ENCODE measurements around the gene SCAMP1. TPM values are rescaled to one million over a fixed set of nuclear protein-coding genes. Genes with fewer than 3 reads are reported as not detected.

Gene SCAMP1
- total RNA-seq, 1 donor from 2014 or later: 51.8 TPM

GRCh38 chr5:78335976-78336375 lies 24.4 kb upstream of the SCAMP1 start:
- H3K9me3 Mint-ChIP-seq (ENCODE audit: low read depth): peaks cover 14% of the 10 kb centered on the region
- TF ChIP-seq CTCF (IDR thresholded peaks at IDR 0.05): no peak
- no peaks in the 10 kb centered on the region for H3K27me3 Mint-ChIP-seq (ENCODE audit: low read depth)
- no peak for DNase-seq (ENCODE audit: low spot score)
- no peak overlapping the region for H3K4me3 Mint-ChIP-seq (ENCODE audit: unreplicated experiment)
- no peaks in the 10 kb centered on the region for H3K4me1 Mint-ChIP-seq (ENCODE audit: low read depth)
- H3K27ac Mint-ChIP-seq (ENCODE audit: unreplicated experiment): no peak overlapping the region
- peaks cover 5% of the 10 kb centered on the region for H3K36me3 Mint-ChIP-seq (ENCODE audit: low read depth)

GRCh38 chr5:78336698-78337097 lies 23.7 kb upstream of the SCAMP1 start:
- TF ChIP-seq CTCF (IDR thresholded peaks at IDR 0.05): no peak
- DNase-seq (ENCODE audit: low spot score): no peak
- peaks cover 14% of the 10 kb centered on the region for H3K9me3 Mint-ChIP-seq (ENCODE audit: low read depth)
- H3K36me3 Mint-ChIP-seq (ENCODE audit: low read depth): peaks cover 5% of the 10 kb centered on the region
- H3K4me3 Mint-ChIP-seq (ENCODE audit: unreplicated experiment): no peak overlapping the region
- no peaks in the 10 kb centered on the region for H3K27me3 Mint-ChIP-seq (ENCODE audit: low read depth)
- no peak overlapping the region for H3K27ac Mint-ChIP-seq (ENCODE audit: unreplicated experiment)
- H3K4me1 Mint-ChIP-seq (ENCODE audit: low read depth): no peaks in the 10 kb centered on the region

- Mint-ChIP-seq H3K27me3 (ENCODE audit: low read depth) (no peaks in the 10 kb centered on the region), H3K9me3 (ENCODE audit: low read depth) (peaks cover 14% of the 10 kb centered on the region), H3K4me1 (ENCODE audit: low read depth) (no peaks in the 10 kb centered on the region), H3K27ac (ENCODE audit: unreplicated experiment) (no peak overlapping the region), H3K4me3 (ENCODE audit: unreplicated experiment) (no peak overlapping the region), H3K36me3 (ENCODE audit: low read depth) (peaks cover 5% of the 10 kb centered on the region)
- no peak for DNase-seq (ENCODE audit: low spot score)
- TF ChIP-seq CTCF (IDR thresholded peaks at IDR 0.05): no peak
Observed at GRCh38 chr5:78339617-78340436, 20.6 kb upstream of the SCAMP1 start.

GRCh38 chr5:78341440-78341839 lies 19.0 kb upstream of the SCAMP1 start:
- Mint-ChIP-seq H3K27ac (ENCODE audit: unreplicated experiment) (no peak overlapping the region), H3K9me3 (ENCODE audit: low read depth) (peaks cover 14% of the 10 kb centered on the region), H3K27me3 (ENCODE audit: low read depth) (no peaks in the 10 kb centered on the region), H3K36me3 (ENCODE audit: low read depth) (peaks cover 5% of the 10 kb centered on the region), H3K4me3 (ENCODE audit: unreplicated experiment) (no peak overlapping the region), H3K4me1 (ENCODE audit: low read depth) (peaks cover 10% of the 10 kb centered on the region)
- no peak for DNase-seq (ENCODE audit: low spot score)
- no peak for TF ChIP-seq CTCF (IDR thresholded peaks at IDR 0.05)

- Mint-ChIP-seq H3K4me1 (ENCODE audit: low read depth) (peaks cover 10% of the 10 kb centered on the region), H3K27me3 (ENCODE audit: low read depth) (no peaks in the 10 kb centered on the region), H3K36me3 (ENCODE audit: low read depth) (no peaks in the 10 kb centered on the region), H3K9me3 (ENCODE audit: low read depth) (no peaks in the 10 kb centered on the region), H3K27ac (ENCODE audit: unreplicated experiment) (peak overlapping the region; percentile 86), H3K4me3 (ENCODE audit: unreplicated experiment) (no peak overlapping the region)
- TF ChIP-seq CTCF (IDR thresholded peaks at IDR 0.05): peak; percentile 14
- DNase-seq (ENCODE audit: low spot score): no peak
Observed at GRCh38 chr5:78345485-78345884, 14.9 kb upstream of the SCAMP1 start.
